ENCODE data around the gene GALNT12.
A peak's percentile ranks its signal among the peaks of the same experiment; 100 is the strongest.

Gene GALNT12

DNA sequence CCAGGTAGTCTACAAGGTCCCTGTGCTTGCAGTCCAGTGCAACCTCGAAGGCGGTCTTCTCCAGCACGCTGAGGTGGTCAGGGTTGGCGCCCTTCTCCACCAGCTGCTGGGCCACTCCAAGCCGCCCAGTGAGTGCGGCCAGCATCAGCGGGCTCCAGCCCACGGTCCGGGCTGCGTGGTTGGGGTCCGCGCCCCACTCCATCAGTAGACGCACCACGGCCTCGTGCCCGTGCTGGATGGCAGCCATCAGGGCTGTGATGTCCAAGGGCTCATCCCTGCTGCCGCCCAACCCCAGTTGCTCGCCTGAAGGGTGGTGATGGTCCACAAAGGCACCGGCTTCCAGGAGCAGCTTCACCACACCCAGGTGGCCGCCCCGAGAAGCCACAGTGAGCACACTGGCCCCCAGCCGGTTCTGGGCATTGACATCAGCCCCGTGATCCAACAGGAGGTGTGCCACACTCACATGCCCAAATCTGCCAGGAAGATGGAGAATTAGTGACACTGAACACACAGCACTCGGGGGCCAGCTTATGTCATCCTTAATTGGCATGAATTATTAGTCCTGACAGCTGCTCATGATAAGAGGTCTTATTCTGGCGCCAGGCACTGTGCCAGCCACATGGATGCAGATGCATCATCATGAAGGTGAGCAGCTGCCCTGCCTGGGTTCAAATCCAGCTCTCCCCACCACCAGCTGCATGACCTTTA is 17.2 kb upstream of the GALNT12 start:
- FAIRE-seq (no peak), DNase-seq (ENCODE audit: insufficient read length, low spot score) (no peak)
- TF ChIP-seq SPI1 (IDR thresholded peaks at IDR 0.05; ENCODE audit: low read depth, low read length): no peak
- no peak for TF ChIP-seq TAF1 (IDR thresholded peaks at IDR 0.05; ENCODE audit: low read depth, low read length)
- no peak for TF ChIP-seq PAX5 (IDR thresholded peaks at IDR 0.05; ENCODE audit: insufficient read depth, low read length, severe bottlenecking)
- TF ChIP-seq POLR2A (IDR thresholded peaks at IDR 0.05; ENCODE audit: low read depth, low read length): no peak
- no peak for TF ChIP-seq POU2F2 (IDR thresholded peaks at IDR 0.05; ENCODE audit: low read depth, low read length)
- no peak for TF ChIP-seq POLR2AphosphoS5 (IDR thresholded peaks at IDR 0.05; ENCODE audit: low read depth, low read length)

DNA sequence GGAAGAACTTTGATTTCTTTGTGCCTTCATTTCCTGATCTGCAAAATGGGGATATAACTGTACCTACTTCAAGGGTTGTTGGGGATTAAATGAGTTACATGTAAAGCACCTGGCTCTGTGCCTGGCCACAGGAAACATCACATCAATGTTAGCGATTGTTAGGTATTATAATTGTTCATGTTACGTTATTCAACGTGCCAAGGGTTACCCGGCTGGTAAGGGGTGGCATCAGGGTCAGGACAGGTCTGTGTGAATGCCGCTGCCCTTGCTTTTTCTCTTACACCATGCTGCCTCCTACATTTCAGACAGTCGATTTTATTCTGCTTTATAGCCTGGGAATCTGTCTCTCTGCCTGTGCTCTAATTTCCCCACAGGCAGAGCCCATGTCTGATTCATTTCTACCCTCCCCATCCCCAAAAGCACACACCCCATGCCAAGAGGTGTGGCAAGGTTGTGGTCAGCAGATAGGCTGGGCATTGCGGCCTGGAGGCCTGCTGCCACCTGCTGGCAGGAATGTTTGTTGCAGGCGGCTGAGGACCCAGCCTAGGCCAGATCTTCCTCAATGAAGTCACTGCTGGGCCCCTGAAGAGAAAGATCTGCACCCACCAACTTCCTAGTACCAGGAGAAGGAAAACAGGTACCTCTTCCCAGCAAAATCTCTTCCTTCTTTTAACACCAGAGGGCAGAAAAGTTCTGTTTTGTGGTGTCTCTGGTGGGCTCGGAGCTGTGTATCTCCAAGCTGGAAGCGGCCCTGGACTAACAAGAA is 16.4 kb upstream of the GALNT12 start:
- DNase-seq (ENCODE audit: insufficient read length, low spot score): peak; percentile 71
- TF ChIP-seq POLR2A (IDR thresholded peaks at IDR 0.05; ENCODE audit: low read depth, low read length) (no peak), SPI1 (IDR thresholded peaks at IDR 0.05; ENCODE audit: low read depth, low read length) (no peak), POU2F2 (IDR thresholded peaks at IDR 0.05; ENCODE audit: low read depth, low read length) (no peak), PAX5 (IDR thresholded peaks at IDR 0.05; ENCODE audit: insufficient read depth, low read length, severe bottlenecking) (no peak), TAF1 (IDR thresholded peaks at IDR 0.05; ENCODE audit: low read depth, low read length) (no peak), POLR2AphosphoS5 (IDR thresholded peaks at IDR 0.05; ENCODE audit: low read depth, low read length) (no peak)
- FAIRE-seq: peak; percentile 93

DNA sequence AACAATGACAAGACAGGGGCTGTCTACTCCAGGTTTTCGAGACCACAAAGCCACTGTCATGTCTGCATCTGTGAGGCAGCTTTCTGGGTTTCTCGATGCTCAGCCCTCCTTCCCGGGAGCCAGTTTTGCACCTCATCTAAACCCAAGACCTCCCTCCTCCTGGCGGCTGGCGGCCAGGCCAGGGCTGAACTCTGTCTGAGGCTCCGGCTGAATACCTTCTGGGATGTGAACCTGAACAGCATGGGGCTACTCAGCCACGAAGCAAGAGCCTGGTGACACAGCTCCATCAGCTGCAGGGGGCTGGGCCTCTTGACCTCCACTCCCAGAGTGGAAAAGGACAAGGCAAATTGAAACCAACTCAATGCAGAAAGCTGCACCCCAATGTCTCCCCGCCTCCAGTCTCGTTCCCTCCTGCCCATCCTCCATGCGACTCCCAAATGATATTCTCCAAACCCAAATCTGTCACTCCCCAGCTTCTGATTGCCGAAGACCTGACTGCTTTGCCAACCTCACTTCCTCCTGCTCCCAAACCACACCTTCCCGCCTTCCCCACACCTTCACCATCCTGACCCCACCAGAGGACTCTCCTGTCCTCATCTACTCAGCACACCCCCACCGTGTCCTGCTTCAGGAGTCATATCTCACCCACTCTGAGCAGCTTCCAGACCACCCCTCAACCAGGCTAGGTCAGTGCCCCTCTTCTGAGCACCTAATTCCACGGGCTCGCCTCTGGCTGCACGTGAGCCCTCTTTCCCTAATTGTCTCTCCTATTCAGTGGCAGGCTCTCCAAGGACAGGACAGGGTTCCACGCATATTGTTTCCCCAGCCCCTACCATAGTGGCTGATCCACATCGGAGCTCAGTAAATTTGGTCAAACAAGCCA is 15.6 kb upstream of the GALNT12 start:
- DNase-seq (ENCODE audit: insufficient read length, low spot score) (no peak), FAIRE-seq (no peak)
- no peak for TF ChIP-seq SPI1 (IDR thresholded peaks at IDR 0.05; ENCODE audit: low read depth, low read length)
- no peak for TF ChIP-seq TAF1 (IDR thresholded peaks at IDR 0.05; ENCODE audit: low read depth, low read length)
- TF ChIP-seq PAX5 (IDR thresholded peaks at IDR 0.05; ENCODE audit: insufficient read depth, low read length, severe bottlenecking): no peak
- no peak for TF ChIP-seq POLR2A (IDR thresholded peaks at IDR 0.05; ENCODE audit: low read depth, low read length)

DNA sequence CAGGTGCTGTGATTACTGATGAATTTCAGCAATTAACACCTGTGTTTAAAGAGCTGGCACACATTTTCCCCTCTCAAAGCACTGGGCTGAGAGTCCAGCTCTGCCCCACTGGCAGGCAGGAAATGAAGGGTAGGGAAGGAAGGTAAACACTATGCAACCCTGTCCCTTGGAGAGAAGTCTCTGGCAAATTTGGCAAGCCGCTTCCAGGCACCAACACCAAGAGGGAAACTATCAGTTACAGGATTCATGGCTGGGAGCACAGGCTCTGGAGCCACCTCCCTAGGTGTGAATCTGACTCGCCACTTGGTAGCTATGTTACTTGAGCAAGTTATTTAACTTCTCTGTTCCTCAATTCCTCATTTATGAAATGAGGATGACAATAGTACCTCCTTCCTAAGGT is 14.4 kb upstream of the GALNT12 start:
- no peak for DNase-seq (ENCODE audit: insufficient read length, low spot score)
- no peak for TF ChIP-seq POLR2A (IDR thresholded peaks at IDR 0.05; ENCODE audit: low read depth, low read length)
- TF ChIP-seq SPI1 (IDR thresholded peaks at IDR 0.05; ENCODE audit: low read depth, low read length): no peak
- no peak for TF ChIP-seq PAX5 (IDR thresholded peaks at IDR 0.05; ENCODE audit: insufficient read depth, low read length, severe bottlenecking)
- TF ChIP-seq POU2F2 (IDR thresholded peaks at IDR 0.05; ENCODE audit: low read depth, low read length): no peak
- no peak for TF ChIP-seq TAF1 (IDR thresholded peaks at IDR 0.05; ENCODE audit: low read depth, low read length)
- TF ChIP-seq POLR2AphosphoS5 (IDR thresholded peaks at IDR 0.05; ENCODE audit: low read depth, low read length): no peak
- FAIRE-seq: no peak

DNA sequence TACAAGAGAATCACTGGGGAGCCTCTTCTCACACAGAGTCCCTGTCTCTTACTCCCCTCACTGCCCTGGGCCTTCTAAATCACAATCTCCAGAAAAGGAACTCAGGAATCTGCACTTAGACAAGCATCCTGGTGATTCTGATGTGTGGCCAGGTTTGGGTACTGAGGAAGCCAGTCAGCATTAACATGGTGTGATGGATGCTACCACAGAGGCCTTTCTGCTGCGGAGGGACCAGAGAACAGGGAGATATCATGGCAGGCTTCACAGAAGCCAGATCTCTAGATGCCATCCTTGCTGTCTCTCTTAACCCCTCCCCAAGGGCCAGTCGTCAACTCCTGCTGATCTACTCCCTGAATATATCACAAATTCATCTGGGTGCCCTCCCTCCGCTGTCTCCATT is 12.7 kb upstream of the GALNT12 start:
- FAIRE-seq: no peak
- TF ChIP-seq POLR2AphosphoS5 (IDR thresholded peaks at IDR 0.05; ENCODE audit: low read depth, low read length) (no peak), TAF1 (IDR thresholded peaks at IDR 0.05; ENCODE audit: low read depth, low read length) (no peak), POLR2A (IDR thresholded peaks at IDR 0.05; ENCODE audit: low read depth, low read length) (no peak), SPI1 (IDR thresholded peaks at IDR 0.05; ENCODE audit: low read depth, low read length) (no peak), PAX5 (IDR thresholded peaks at IDR 0.05; ENCODE audit: insufficient read depth, low read length, severe bottlenecking) (no peak), POU2F2 (IDR thresholded peaks at IDR 0.05; ENCODE audit: low read depth, low read length) (no peak)
- no peak for DNase-seq (ENCODE audit: insufficient read length, low spot score)

DNA sequence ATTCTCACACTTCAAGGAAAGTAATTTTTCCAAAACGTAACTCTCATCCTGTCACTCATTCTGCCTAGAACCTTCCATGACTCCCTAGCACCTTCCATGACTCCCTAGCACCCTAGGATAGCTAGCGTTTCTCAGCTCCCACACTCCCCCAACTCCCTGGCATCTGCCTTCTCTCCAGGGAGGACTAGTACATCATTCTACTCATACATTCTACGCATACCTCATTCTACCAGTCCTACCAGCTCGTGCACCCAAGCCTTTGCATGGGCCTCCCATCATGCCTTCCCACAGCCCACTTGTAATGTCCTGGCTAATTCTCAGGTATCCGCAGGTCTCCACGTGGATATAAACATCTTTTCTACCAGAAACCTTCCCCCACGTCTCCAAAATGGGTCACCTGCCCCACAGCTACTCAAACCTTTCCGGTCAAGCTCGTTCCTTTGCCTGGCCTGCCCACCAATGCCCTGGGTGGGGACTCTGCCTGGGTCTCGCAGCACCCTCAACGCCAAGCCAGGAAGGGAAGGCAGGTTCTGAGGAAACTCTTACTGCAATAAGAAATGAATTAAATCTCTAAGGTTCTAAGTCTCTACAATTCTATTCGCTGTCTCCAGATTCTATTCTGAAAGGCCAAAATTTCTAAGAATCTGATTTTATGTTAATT is 12.0 kb upstream of the GALNT12 start:
- FAIRE-seq (no peak), DNase-seq (ENCODE audit: insufficient read length, low spot score) (no peak)
- TF ChIP-seq TAF1 (IDR thresholded peaks at IDR 0.05; ENCODE audit: low read depth, low read length): no peak
- no peak for TF ChIP-seq PAX5 (IDR thresholded peaks at IDR 0.05; ENCODE audit: insufficient read depth, low read length, severe bottlenecking)
- TF ChIP-seq POU2F2 (IDR thresholded peaks at IDR 0.05; ENCODE audit: low read depth, low read length): no peak
- TF ChIP-seq SPI1 (IDR thresholded peaks at IDR 0.05; ENCODE audit: low read depth, low read length): no peak
- TF ChIP-seq POLR2AphosphoS5 (IDR thresholded peaks at IDR 0.05; ENCODE audit: low read depth, low read length): no peak
- no peak for TF ChIP-seq POLR2A (IDR thresholded peaks at IDR 0.05; ENCODE audit: low read depth, low read length)

DNA sequence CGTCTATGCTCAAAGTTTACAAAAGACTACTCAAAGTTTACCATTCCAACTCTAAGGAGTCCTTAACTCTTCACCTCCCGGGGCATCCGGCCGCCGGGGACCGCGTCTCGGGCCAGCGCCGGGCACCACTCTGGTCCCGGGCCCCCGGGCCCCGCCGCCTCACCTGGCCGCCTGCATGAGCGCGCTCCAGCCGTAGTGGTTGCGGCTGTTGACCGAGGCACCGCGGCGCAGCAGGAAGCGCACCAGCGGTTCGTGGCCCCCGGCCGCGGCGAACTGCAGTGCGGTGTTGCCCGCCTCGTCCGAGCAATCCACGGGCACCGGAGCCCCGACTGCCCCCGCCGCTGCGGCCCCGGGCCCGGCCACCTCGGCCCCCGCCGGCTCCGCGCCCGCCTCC is 11.5 kb upstream of the GALNT12 start:
- TF ChIP-seq POLR2A (IDR thresholded peaks at IDR 0.05; ENCODE audit: low read depth, low read length) (no peak), SPI1 (IDR thresholded peaks at IDR 0.05; ENCODE audit: low read depth, low read length) (no peak), PAX5 (IDR thresholded peaks at IDR 0.05; ENCODE audit: insufficient read depth, low read length, severe bottlenecking) (no peak), POLR2AphosphoS5 (IDR thresholded peaks at IDR 0.05; ENCODE audit: low read depth, low read length) (no peak), TAF1 (IDR thresholded peaks at IDR 0.05; ENCODE audit: low read depth, low read length) (no peak), POU2F2 (IDR thresholded peaks at IDR 0.05; ENCODE audit: low read depth, low read length) (no peak)
- DNase-seq (ENCODE audit: insufficient read length, low spot score) (no peak), FAIRE-seq (no peak)

DNA sequence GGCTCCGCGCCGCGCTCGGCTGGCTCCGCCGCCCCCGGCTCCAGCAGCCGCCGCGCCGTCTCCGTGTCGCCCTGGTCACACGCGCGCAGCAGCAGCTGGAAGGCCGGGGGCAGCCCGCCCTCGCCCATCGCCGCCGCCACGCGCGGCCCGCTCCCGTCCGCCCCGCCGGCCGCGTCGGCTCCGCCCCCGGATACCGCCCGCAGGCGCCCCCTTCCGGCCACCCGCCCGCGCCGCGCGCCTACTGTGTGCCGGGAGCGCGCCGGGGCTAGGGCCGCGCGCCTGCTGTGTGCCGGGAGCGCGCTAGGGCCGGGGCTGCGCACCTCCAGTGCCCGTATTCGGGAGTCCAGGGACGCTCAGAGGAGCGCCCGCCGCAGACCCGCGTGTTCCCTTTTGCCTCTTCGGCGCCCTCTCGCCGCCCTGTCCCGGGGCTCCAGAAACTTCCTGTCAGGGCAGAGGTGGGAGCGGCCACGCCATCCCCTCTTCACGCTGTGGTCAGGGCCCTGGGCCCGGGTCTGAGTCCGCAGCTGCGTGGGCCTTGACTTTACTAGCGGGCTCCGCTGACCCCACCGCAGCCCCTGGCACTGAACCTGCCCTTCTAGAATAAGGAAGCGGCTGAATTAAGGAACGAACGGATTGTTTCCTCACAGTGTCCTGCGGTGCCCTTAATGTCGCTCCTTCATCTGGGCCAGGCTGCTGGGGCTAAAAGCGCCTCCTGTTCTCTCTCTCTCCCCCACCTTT is 10.9 kb upstream of the GALNT12 start, which contains the start of gene ANKS6:
TSS of gene ANKS6 (minus strand) at position 192 of the 738 bp plus-strand sequence. CDS start at position 128, 64 bp downstream.
- no peak for TF ChIP-seq POU2F2 (IDR thresholded peaks at IDR 0.05; ENCODE audit: low read depth, low read length)
- TF ChIP-seq TAF1 (IDR thresholded peaks at IDR 0.05; ENCODE audit: low read depth, low read length): no peak
- TF ChIP-seq POLR2A (IDR thresholded peaks at IDR 0.05; ENCODE audit: low read depth, low read length): no peak
- DNase-seq (ENCODE audit: insufficient read length, low spot score): peak; percentile 91
- peak; percentile 20 for FAIRE-seq
